ENCODE measurements around the gene ST6GALNAC5. TPM values are rescaled to one million over a fixed set of nuclear protein-coding genes. Genes with fewer than 3 reads are reported as not detected.

Gene ST6GALNAC5
- polyA plus RNA-seq, 1 experiment: 1.6 TPM

GRCh38 chr1:77064246-77064645, 197.0 kb downstream of the ST6GALNAC5 start:
- CTCF ChIA-PET: no interaction called here

GRCh38 chr1:77065693-77066342, 198.5 kb downstream of the ST6GALNAC5 start:
- CTCF ChIA-PET: no interaction called here
- H3K27me3 ChIP-seq (ENCODE audit: control insufficient read depth, insufficient read depth, low read length): no peaks in the 10 kb centered on the region
- DNase-seq (ENCODE audit: low read depth, low spot score): no peak

More at GRCh38 chr1:77064246-77064645, 197.0 kb downstream of the ST6GALNAC5 start:
- POLR2A ChIA-PET: no interaction called here
- H3K27me3 ChIP-seq (ENCODE audit: control insufficient read depth, insufficient read depth, low read length): no peaks in the 10 kb centered on the region
- TF ChIP-seq, protein P1, sequence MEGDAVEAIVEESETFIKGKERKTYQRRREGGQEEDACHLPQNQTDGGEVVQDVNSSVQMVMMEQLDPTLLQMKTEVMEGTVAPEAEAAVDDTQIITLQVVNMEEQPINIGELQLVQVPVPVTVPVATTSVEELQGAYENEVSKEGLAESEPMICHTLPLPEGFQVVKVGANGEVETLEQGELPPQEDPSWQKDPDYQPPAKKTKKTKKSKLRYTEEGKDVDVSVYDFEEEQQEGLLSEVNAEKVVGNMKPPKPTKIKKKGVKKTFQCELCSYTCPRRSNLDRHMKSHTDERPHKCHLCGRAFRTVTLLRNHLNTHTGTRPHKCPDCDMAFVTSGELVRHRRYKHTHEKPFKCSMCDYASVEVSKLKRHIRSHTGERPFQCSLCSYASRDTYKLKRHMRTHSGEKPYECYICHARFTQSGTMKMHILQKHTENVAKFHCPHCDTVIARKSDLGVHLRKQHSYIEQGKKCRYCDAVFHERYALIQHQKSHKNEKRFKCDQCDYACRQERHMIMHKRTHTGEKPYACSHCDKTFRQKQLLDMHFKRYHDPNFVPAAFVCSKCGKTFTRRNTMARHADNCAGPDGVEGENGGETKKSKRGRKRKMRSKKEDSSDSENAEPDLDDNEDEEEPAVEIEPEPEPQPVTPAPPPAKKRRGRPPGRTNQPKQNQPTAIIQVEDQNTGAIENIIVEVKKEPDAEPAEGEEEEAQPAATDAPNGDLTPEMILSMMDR (IDR thresholded peaks at IDR 0.05; ENCODE audit: low read depth, low read length): no peak
- no peak for DNase-seq (ENCODE audit: low read depth, low spot score)
- no peaks in the 10 kb centered on the region for H3K9me3 ChIP-seq (ENCODE audit: control insufficient read depth, insufficient read depth, low read length)
- H3K27ac ChIP-seq (ENCODE audit: low read depth, low read length): no peak overlapping the region
- H3K4me3 ChIP-seq (ENCODE audit: low read depth, low read length): no peak overlapping the region

GRCh38 chr1:77068013-77068412, 200.7 kb downstream of the ST6GALNAC5 start:
- Histone ChIP-seq H3K9me3 (ENCODE audit: control insufficient read depth, insufficient read depth, low read length) (no peaks in the 10 kb centered on the region), H3K27ac (ENCODE audit: low read depth, low read length) (no peak overlapping the region), H3K27me3 (ENCODE audit: control insufficient read depth, insufficient read depth, low read length) (no peaks in the 10 kb centered on the region), H3K4me3 (ENCODE audit: low read depth, low read length) (no peak overlapping the region)
- ChIA-PET POLR2A (no interaction called here), CTCF (no interaction called here)
- TF ChIP-seq, protein P1 (IDR thresholded peaks at IDR 0.05; ENCODE audit: low read depth, low read length): no peak
- no peak for DNase-seq (ENCODE audit: low read depth, low spot score)

More at GRCh38 chr1:77065693-77066342, 198.5 kb downstream of the ST6GALNAC5 start:
- H3K4me3 ChIP-seq (ENCODE audit: low read depth, low read length): no peak overlapping the region
- H3K9me3 ChIP-seq (ENCODE audit: control insufficient read depth, insufficient read depth, low read length): no peaks in the 10 kb centered on the region
- no peak overlapping the region for H3K27ac ChIP-seq (ENCODE audit: low read depth, low read length)
- POLR2A ChIA-PET: no interaction called here
- TF ChIP-seq, protein P1 (IDR thresholded peaks at IDR 0.05; ENCODE audit: low read depth, low read length): no peak

DNA sequence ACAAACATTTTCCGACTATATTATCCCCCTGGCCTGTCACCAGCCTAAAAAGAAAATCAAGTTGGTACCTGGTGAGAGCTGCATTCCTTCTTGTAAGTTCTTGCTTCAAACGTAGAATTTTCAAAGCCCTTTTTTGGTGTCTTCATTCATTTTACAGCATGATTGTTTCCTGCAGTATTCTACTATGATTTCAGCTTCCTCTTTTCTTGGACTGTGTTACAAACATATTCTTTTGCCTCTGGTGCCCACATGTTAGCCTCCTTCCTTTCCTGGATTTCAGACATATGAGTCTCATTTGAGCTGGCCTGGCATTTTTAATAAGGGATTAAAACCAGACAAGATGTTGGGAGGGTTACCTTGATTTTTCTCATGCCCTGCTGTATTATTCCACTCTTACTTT, 209.5 kb downstream of the ST6GALNAC5 start:
- ChIA-PET POLR2A (no interaction called here), CTCF (interaction anchor here (0.9 kb wide), 1 partner anchor 922 kb away, joined by 3 read pairs; no protein-coding TSS in a partner anchor)
- TF ChIP-seq, protein P1 (IDR thresholded peaks at IDR 0.05; ENCODE audit: low read depth, low read length): no peak

GRCh38 chr1:77081834-77082233, 214.6 kb downstream of the ST6GALNAC5 start:
- TF ChIP-seq, protein P1 (IDR thresholded peaks at IDR 0.05; ENCODE audit: low read depth, low read length): no peak
- H3K9me3 ChIP-seq (ENCODE audit: control insufficient read depth, insufficient read depth, low read length): no peaks in the 10 kb centered on the region
- CTCF ChIA-PET: no interaction called here

More for the DNA sequence above, 209.5 kb downstream of the ST6GALNAC5 start:
- H3K4me3 ChIP-seq (ENCODE audit: low read depth, low read length): no peak overlapping the region
- no peaks in the 10 kb centered on the region for H3K27me3 ChIP-seq (ENCODE audit: control insufficient read depth, insufficient read depth, low read length)
- DNase-seq (ENCODE audit: low read depth, low spot score): no peak
- H3K27ac ChIP-seq (ENCODE audit: low read depth, low read length): no peak overlapping the region
- H3K9me3 ChIP-seq (ENCODE audit: control insufficient read depth, insufficient read depth, low read length): no peaks in the 10 kb centered on the region

More at GRCh38 chr1:77081834-77082233, 214.6 kb downstream of the ST6GALNAC5 start:
- no peak overlapping the region for H3K4me3 ChIP-seq (ENCODE audit: low read depth, low read length)
- H3K27ac ChIP-seq (ENCODE audit: low read depth, low read length): no peak overlapping the region
- no peak for DNase-seq (ENCODE audit: low read depth, low spot score)
- POLR2A ChIA-PET: no interaction called here
- no peaks in the 10 kb centered on the region for H3K27me3 ChIP-seq (ENCODE audit: control insufficient read depth, insufficient read depth, low read length)

Data from AG04450 (cell line).